K562 (cell line): ENCODE measurements around the gene SH3TC1. TPM values are rescaled to one million over a fixed set of nuclear protein-coding genes. Genes with fewer than 3 reads are reported as not detected.

Source experiments
- BHLHE40 ChIP-seq: IDR thresholded peaks from 2 replicates; pipeline ENCODE4 v1.6.1; 2011; ENCODE audit warnings: low read length, improper control_type of control experiment
- CHAMP1 ChIP-seq: fragments of 450-650 bp; IDR thresholded peaks from 2 replicates; pipeline ENCODE4 v1.6.1; 2016; ENCODE audit warnings: mild to moderate bottlenecking
- GTF3C2 ChIP-seq: IDR thresholded peaks from 3 replicates; pipeline ENCODE4 v1.6.1; 2011; ENCODE audit warnings: borderline replicate concordance, mild to moderate bottlenecking, moderate library complexity; ENCODE audit not compliant: insufficient read length; ENCODE audit errors: extremely low read depth
- NEUROD1 ChIP-seq: fragments of 150-350 bp; IDR thresholded peaks from 2 replicates; pipeline ENCODE4 v1.6.1; 2014; ENCODE audit warnings: borderline replicate concordance, low read length, low read depth; ENCODE audit not compliant: partially characterized antibody
- RERE ChIP-seq: sonication (generic); formaldehyde crosslinking; IDR thresholded peaks from 2 replicates; pipeline ENCODE4 v1.8.0; 2023; ENCODE audit warnings: missing genetic modification reagents, mild to moderate bottlenecking, borderline replicate concordance
- SMAD4 ChIP-seq: fragments of 250-450 bp; sonication (Bioruptor Pico); conservative IDR thresholded peaks from 2 replicates; pipeline ENCODE4 v1.8.0; 2021; ENCODE audit warnings: inconsistent platforms, mild to moderate bottlenecking, moderate library complexity
- polyA plus RNA-seq, 8 experiments: library from polyadenylated mRNA; depleted of rRNA in 4 of 8; stranded (reverse) in 5 of 8; unstranded in 3 of 8; fragments of >200 nt; fragmentation: Nextera tagmentation in 2 of 8; fragmentation: Illumina TruSeq in 1 of 8; extraction: Ambion mirVana in 2 of 8; extraction: Trizol in 1 of 8; gene quantifications; 2 replicates each; pipeline versions ENCODE4 v1.2.1 to v1.2.3, GENCODE V29; 2011 to 2014; ENCODE audit warnings: inconsistent platforms in 1 of 8, missing spikeins in 1 of 8
- total RNA-seq, 7 experiments: library from RNA; depleted of rRNA in 6 of 7; stranded (reverse); fragments of >200 nt in 6 of 7; fragmentation: Illumina TruSeq in 2 of 7; extraction: Trizol in 2 of 7; gene quantifications; 2 replicates each; pipeline versions ENCODE4 v1.2.1 to v1.2.3, GENCODE V29; 2011 to 2021; ENCODE audit warnings: low replicate concordance in 1 of 7

Gene SH3TC1
- total and polyA plus RNA-seq, 9 of the 15 experiments (the other 6 are each of a cell fraction or from before 2014, with no cell fraction given) = 0.04 to 2.1 (median 0.48) TPM; not detected in 1

- TF ChIP-seq CHAMP1 (no peak), NEUROD1 (no peak), SMAD4 (CRISPR knock-in tag) (no peak), GTF3C2 (no peak), BHLHE40 (no peak), RERE (CRISPR knock-in tag) (no peak)
Observed at GRCh38 chr4:8242782-8243560, 43.9 kb downstream of the SH3TC1 start (continued).
